ENCODE data around the gene AP2B1.
"Not testable (repeated sequence)": the region's sequence is repeated elsewhere in the genome, so short reads cannot be mapped to it uniquely, and the experiment has no call there.

The AP2B1 gene

DNA sequence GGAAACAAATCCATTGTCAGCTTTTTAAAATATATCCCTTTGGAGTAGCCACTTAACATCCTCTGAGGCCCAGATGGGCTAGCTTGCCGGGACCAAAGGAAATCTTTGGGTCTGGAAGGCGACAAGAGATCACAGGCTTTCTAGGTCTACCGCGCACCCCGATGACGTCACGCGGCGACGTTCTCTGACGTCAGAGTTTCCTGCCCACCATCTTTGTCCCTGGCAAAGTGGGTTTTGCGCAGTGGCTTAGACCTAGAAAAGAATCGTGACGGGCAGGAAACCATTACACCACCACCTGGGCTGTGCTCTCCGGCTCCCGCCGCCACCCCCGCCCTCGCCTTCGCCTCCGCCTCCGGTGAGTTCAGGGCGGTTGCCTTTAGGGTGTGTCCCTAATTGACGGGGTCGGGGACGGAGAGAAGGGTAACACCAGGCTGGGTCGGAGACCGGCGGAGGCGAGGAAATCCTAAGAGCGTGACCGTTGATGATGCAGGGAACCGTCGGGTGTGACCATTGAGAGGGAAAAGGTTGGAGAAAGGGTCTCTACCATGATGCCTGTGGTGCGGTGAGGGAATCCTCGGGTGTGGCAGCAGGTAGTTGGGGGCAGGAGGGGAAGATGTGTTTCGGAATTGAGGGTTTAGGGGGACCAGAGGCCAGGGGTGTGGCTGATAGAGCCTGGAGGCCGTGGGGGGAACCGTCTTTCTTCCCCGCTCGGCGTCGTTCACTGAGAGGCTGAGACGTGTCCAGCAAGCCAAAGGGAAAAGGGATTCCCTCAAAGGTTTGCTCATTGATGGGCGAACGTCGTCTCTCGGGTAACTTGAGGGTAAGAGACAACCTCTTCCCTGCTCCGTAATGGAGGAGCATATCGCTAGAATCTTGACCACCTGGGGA is at the start of gene AP2B1:
AP2B1 (plus strand) TSS at position 249 of the 888 bp plus-strand sequence. CDS start 6,709 bp downstream, outside the sequence.
- DNase-seq (ENCODE audit: low read depth): peak; percentile 91

DNA sequence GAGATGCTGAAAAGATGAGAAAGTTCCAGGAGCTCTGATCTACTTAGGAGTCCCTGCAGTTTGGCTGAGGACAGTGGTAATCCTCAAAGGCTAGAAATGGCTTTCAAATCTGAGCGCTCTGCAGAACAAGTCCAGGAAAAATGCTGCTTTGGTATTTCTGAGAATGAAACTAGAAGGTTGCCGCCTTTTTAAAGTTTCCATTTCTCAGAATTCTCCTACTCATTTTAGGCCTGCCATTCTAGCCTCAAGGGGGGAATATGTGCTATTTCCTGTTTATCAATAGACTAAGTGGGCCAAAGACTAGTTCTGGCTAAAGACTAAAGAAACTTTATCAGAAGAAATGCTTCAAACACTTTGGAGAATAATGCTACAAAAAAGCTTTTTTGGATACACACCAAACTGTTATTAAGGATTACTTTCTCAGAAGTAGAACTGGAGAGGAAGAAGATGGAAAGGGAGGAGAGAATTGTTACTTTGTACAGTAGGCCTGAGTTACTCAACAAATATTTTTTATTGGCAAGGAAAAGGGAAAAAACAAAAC is 49.5 kb upstream of the AP2B1 start, which contains the start of gene SLFN12L:
SLFN12L (minus strand) TSS at position 78 of the 541 bp plus-strand sequence. CDS start 15,314 bp downstream, outside the sequence.
- DNase-seq (ENCODE audit: low read depth): no peak

DNA sequence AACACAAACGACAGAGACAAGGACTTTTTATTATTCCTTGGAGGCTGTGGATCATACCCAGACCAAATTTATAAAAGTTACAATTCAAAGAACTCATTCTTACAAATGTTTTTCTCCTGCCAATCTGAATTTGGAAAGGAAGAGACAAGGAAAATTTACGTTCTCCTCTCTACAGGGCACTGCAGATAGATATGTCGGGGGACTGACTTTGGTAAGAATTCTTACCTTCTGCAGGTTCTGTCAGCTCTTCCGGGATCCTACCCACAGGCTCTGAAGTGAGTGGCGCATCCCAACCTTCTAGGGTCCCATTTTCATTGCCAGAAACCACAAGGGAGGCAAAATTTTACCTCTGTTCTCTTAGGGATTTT is 47.5 kb upstream of the AP2B1 start:
- no peak for DNase-seq (ENCODE audit: low read depth)

DNA sequence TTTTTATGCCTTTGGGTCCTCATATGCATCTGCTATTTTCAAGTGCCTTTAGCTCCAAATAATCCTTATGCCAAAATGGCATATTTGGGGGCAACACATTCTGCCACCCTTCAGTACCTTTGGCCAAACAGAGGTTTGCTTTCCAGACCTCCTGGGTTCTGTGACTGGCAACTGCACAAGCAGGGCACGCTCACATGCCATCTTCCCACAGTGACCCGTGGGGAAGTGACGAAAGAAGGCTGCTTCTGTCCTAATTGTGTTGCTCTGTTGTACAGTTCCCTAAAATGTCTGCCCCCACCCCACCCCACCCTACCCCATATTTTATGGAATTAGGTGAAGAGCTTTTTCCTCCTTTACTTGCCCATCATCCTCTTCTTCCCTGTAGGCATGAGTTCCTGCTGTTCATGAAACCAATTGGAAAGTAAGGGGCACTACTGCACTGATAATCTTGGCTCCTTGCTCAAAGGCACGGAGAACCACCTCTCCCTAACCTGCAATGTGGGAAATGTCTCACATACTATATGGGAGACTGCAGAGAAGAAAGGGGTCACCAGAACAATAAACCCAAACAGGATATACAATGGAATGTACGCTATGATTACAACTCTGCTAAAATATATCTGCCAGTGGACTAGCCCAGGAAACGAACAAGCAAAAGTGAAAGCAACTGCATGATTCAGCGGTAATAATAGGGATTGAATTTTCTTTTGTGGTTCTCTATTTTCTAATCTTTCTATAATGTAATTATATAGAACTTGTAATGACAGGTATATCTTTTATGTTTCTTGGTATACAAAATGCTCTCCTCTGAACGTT is 46.3 kb upstream of the AP2B1 start:
- no peak for DNase-seq (ENCODE audit: low read depth)

DNA sequence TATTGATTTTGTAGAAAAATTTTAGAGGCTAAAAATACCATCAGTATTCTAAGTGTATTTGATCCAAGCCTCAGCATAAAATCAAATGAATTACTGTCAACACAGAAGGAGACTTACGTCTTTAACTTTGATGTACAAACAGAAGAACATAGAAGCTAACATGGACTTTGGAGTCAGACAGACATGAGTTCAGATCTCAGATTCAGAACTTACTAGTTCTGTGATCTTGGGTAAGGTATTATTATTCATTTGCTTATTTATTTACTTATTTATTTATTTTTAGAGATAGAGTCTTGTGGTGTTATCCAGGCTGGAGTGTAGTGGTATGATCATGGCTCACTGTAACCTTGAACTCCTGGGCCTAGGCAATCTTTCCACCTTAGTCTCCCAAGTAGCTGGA is 45.7 kb upstream of the AP2B1 start:
- DNase-seq (ENCODE audit: low read depth): no peak

DNA sequence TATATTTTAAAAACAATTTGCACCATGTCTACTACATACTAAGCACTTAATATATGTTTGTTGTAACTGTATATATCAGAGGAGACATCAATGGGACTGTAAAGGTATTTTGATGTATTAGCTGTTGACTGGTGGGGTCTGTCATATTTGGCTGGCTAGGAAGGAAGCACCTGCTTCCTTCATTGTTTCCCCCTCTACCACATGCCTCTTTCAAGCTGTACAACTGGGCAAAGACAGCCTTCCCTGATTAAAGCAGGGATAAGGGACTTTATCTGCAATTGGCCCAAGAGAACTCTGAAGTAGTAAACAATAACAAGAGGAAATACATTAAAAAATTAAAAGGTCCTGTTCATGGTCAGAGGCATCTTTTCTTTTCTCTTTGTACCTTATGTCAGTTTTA is 44.1 kb upstream of the AP2B1 start:
- DNase-seq (ENCODE audit: low read depth): no peak

DNA sequence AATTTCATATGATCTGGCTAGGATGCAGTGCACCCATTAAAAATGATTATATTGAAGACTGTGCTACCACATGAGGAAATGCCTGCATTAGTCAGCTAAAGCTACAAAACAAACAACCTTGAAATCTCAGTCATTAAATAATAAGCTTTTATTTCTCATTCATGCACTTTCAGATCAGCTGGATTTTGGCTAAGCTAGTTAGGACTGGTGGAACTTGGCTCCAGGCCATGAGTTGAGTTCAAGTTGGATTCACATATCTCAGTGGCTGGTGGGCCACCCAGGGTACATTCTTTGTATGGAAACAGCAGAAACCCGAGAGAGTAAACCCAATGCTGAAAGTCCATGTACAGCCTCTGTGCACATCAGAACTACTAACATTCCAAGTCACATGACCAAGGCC is 43.3 kb upstream of the AP2B1 start:
- no peak for DNase-seq (ENCODE audit: low read depth)

DNA sequence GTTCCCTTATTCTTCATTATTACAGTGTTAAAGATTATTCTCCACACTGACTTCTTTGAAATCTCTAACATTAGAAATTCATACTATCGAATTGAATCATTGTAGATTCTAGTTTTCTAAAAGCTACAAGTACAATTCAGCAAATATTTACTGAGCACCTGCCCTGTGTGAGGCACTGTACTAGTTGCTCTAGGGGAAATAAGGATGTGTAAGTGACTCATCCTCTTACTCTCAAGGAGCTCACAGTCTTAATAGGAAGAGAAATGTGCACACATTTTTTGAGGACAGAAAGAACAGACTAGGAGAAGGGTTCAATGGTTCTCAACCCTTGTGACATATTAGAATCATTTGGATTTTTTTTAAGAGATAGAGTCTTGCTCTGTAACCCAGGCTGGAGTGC is 42.0 kb upstream of the AP2B1 start:
- no peak for DNase-seq (ENCODE audit: low read depth)

DNA sequence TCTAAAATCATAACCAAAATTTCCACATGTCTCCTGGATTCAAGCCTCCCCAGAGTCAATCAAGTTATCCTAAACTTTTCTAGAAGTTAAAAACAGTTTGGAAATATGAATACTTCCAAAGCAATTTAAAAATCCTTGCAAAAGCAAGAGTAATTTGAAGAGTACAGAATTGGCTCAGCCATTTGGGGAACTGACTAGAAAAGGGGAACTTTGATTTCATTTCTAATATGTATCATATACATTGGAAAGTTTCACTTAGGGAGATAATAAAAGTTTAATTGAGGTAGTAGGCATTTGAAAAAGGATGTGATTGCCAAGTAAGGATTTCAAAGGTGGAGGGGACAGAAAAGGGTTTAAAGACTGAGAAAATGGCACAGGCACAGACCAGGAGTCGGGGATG is 40.6 kb upstream of the AP2B1 start:
- DNase-seq (ENCODE audit: low read depth): no peak

DNA sequence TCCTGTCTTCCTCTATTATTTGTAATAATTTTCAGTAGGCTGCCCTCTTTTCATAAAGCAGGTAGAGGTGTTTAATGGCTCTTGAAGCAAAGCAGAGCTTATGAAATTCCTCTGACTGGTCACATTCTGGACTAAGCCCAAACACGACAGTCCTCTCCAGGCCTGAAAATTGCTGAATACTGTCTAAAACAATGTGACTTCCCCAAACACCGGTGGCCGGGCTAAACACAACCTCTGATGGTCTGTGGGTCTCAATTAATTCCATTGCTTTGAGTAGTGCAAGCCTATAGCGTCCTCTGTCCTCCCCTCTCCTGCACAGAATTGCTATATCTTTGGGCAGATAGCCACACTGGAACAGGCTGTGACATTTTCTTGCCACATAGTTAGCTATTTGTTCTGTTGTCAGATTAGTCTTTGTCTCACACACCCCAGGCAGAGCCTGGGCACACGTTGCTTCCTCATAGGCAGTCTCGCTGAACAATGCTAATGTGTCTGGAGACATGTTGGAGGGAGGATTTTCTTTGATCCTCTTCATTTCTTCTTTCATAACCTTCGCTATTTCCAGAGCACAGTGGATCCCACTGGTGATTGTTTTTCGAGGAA is 38.8 kb upstream of the AP2B1 start:
- no peak for DNase-seq (ENCODE audit: low read depth)

DNA sequence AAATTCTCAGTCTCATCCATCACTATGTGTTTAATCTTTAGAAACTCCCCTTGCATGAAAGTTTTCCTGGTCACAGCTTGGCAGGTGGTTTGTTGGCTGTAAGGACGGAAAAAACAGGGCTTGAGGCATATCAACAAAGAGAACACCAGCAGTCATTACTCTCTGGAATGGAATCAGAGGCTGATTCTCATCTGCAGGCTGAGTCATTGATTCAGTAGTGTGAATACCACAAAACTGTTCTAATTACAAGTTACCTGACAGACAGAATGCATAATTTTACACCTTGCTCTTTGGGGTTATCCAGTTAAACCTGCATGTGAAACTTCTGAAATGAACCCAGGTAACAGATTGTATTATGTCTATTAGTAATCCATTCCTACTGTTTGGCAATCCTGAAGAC is 38.1 kb upstream of the AP2B1 start:
- DNase-seq (ENCODE audit: low read depth): no peak

DNA sequence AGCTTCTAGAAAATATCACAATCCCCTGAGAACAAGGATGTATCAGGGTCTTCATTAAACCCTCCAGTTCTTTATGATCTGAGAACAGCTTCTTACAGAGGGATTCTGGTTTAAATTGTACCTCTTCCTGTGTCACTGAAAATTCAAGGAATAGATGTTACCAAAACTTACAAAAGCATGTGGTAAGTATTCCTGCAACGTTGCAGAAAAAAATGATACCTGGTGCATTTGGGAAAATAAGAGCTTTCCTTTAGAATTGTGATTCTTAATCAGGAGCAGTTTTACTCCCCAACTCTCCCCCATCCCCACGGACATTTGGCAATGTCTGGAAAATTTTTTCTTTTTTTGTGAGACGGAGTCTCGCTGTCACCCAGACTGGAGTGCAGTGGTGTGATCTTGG is 33.8 kb upstream of the AP2B1 start:
- DNase-seq (ENCODE audit: low read depth): no peak

DNA sequence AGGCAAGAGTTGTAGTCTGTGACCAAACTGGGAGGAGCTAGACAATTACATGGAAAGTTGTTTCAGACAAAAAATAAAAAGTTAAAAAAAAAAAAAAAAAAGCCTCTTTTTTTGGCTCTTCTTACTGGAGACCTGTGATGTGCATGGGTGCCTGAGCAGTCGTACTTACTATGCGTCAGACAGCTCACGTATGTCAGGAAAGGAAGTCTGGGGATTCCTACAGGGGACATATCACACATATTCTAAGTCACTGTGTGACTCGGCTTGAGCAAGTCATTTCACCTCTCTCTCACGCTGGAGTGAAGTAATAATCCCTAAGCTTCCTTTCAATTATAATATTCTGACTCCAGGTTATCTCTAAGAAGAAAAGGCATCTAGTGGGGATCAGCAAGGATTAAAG is 32.5 kb upstream of the AP2B1 start:
- DNase-seq (ENCODE audit: low read depth): no peak

DNA sequence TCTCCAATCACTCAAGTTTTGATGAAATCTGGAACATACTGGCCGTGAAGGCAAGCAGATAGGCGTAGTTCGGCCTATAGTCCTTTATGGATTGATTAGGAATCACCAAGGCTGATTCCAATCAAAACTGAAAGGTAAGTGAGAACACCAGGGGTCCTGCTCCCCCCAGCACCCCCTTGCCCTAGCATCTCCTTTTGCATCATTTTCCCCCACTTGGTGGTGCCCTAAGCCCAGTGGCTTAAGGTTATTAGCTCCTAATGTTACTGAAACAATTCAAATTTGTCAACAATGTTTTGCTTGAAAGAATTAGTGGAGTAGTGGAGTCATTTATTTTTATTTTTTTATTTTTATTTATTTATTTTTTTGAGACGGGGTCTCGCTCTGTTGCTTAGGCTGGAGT is 31.4 kb upstream of the AP2B1 start:
- DNase-seq (ENCODE audit: low read depth): no peak

DNA sequence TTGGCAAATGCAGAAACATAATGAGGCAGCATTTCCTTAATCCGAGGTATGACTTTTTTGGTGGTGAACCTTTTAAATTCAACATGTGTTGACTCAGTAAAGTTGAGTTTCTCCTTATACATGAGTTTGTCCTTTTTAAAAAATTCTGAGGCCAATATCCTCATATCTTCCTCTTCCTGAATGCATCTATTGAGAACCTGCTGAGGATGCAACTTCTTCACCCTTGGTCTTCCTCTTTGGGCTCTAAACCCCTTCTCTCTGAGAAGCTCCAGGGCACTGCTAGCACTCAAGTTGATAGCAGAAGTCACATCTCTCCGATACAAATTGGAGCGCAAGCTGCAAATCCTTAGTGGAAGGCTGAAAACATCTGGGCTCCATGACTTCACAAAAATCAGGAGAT is 29.8 kb upstream of the AP2B1 start:
- DNase-seq (ENCODE audit: low read depth): no peak

DNA sequence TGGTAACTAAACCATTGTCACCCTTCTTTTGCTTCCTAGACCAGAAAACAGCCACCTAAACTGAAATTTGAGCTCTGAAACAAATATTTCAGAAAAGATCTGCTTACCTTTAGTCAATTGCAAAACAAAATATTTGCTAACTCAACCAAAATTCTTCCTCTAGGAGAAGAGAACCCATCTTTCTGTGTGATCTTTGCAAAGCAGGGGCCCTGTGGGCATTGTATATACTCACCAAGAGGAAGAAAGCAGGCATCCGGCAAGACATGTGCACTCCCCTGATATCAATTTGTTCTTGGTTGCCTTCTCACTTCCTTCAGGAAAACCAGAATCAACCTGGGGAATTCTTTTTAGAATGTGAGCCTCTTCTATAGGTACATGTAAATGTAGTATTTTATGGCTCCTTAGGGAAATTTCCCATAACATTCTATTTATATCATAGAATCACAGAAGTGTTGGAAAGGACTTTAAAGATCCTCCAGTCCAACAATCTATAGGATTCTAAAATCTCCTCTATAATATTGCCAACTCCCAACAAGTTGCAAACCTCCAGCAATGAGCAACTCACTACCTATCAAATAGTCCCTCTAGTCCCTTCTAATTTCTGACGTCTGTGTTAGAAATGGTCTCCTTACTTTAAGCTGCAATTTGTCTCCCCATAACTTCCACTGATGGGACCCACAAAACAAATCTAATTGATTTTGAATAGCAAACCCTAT is 27.5 kb upstream of the AP2B1 start:
- no peak for DNase-seq (ENCODE audit: low read depth)

DNA sequence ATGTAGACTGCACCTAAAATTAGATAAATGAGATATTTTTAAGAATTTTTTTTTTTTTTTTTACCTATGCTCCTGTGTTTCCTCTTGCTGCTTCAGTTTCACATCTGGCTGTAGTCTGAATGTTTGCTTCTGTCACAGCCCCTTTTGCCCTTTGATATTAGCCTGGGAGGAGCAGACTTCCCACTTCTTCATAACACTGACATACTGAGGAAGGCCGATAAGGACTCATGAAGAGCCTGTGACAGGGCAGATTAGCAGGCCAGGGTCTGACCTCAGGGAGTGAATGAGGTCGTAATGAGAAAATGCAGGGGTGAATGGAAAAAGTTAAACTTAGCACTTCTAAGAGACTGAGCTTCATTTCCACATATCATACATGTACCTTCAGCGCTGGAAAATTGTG is 26.4 kb upstream of the AP2B1 start, which contains the start of gene SLFN14:
SLFN14 (minus strand) TSS at position 117 of the 400 bp plus-strand sequence. CDS start 2,757 bp downstream, outside the sequence.
- DNase-seq (ENCODE audit: low read depth): no peak

DNA sequence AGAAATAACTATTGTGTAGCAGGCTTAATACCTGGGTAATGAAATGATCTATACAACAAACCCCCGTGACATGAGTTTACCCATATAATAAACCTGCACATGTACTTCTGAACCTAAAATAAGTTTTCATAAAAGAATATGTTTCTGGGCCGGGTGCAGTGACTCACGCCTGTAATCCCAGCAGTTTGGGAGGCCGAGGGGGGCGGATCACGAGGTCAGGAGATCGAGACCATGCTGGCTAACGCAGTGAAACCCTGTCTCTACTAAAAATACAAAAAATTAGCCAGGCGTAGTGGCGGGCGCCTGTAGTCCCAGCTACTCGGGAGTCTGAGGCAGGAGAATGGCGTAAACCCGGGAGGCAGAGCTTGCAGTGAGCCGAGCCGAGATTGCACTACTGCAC is 23.9 kb upstream of the AP2B1 start:
- DNase-seq (ENCODE audit: low read depth): not testable (repeated sequence)

DNA sequence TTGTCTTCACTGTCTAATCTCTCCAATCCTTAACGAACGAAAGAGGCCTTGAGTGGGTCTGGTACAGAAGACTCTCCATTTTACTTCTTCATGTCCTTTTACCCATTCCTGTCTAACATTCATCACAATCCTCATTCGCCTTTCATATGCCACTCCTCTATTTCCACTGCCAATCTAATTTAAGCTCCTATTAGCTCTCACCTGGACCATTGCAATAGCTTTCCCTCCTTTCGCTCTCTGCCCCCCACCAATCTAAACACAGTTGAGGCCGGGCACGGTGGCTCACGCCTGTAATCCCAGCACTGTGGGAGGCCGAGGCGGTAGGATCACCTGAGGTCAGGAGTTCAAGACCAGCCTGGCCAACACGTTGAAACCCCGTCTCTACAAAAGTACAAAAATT is 20.2 kb upstream of the AP2B1 start:
- DNase-seq (ENCODE audit: low read depth): no peak

DNA sequence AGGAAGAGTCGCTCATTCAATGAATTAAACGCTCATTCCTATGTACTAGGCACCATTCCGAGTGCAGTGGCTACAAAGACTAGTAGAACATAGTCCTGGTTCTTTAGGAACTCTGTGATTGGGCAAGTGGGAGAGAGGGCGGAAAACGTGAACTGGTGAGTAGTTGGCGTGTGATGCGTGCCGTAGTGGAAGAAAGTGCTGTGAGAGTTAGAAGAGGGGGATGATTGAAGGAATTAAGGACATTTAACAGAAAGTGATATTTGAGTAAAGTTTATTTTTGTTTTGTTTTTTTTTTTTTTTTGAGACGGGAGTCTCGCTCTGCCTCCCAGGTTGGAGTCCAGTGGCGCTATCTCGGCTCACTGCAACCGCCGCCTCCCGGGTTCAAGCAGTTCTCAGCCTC is 18.6 kb upstream of the AP2B1 start:
- no peak for DNase-seq (ENCODE audit: low read depth)

DNA sequence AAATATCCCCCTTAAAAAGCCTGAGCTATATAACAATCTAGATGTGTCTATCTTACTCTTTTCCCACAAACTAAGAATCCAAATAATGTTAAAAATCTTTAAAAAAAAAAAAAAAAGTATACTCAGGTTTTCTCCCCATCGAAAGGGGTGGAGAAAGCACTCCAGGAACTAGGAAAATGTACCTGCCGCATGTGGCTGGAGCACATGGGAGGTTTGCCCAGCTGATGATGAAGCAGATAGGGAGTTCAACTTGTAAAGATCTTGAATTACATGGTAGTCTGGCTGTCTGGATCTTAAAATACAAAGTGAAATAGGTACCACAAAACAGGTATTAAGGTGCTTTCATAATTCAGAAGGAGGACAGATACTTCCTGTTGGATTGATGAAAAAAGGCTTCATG is 17.7 kb upstream of the AP2B1 start:
- DNase-seq (ENCODE audit: low read depth): no peak

DNA sequence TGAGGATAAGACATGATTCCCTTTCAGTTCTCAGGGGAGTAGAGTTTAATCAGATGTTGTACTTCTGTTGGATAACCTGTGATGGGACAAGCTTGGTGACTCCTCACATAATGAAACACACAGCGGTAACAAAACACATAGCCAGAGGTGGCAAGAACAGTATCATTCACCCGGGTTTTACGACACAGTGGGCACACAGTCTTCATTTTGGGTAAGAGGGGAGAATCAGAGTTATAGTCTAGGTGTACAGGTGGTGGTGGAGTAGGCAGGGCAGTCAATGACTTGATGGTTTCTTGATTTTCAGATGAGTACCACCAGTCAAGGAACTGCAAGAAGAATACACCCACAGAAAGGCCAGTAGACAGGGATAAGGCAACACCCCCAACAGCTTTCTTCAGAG is 11.4 kb upstream of the AP2B1 start:
- DNase-seq (ENCODE audit: low read depth): no peak

Measured in GM04504 (cell line).